Upper lobe of right lung (tissue), 1 donor: ENCODE results near the gene SDC4. TPM values are rescaled to one million over a fixed set of nuclear protein-coding genes. Genes with fewer than 3 reads are reported as not detected.

Experiments used
- ATAC-seq: fragments of 200-7000 bp; cut with Tn5 transposase; one replicate; pipeline ENCODE4 v1.9.1; 2020; ENCODE audit warnings: mild to moderate bottlenecking, moderate library complexity
- DNase-seq: peaks from one replicate; pipeline ENCODE4 v3.0.0-alpha.2; 2020
- H3K27ac ChIP-seq: fragments of 200-600 bp; one replicate; pipeline ENCODE4 v1.8.0; 2022
- H3K27me3 ChIP-seq: fragments of 200-600 bp; one replicate; pipeline ENCODE4 v1.8.0; 2022; ENCODE audit warnings: mild to moderate bottlenecking
- H3K36me3 ChIP-seq: fragments of 200-600 bp; one replicate; pipeline ENCODE4 v1.8.0; 2022
- H3K4me1 ChIP-seq: fragments of 200-600 bp; one replicate; pipeline ENCODE4 v1.8.0; 2022
- H3K4me3 ChIP-seq: fragments of 200-600 bp; one replicate; pipeline ENCODE4 v1.8.0; 2022; ENCODE audit warnings: mild to moderate bottlenecking
- H3K9me3 ChIP-seq: fragments of 200-600 bp; one replicate; pipeline ENCODE4 v1.8.0; 2022
- CTCF ChIP-seq: fragments of 200-600 bp; IDR thresholded peaks from one replicate; pipeline ENCODE4 v1.8.0; 2022; ENCODE audit warnings: antibody characterized with exemption
- intact Hi-C: fragments of 100-400 bp; cut with DNase I; formaldehyde crosslinking; loops from one replicate; pipeline ENCODE4 v1.11.0; 2022
- total RNA-seq: library from RNA; stranded (reverse); fragmentation: NEBNext Ultra II Directional; extraction: Animal tissue kit (Norgen Biotek cat#: 25700); gene quantifications from one replicate; pipeline ENCODE4 v1.2.1, GENCODE V29; 2021
- donor health status: DM: no; HTN: yes; CAD: no; lungs with severe emphysema.

Gene SDC4
- total RNA-seq, 1 donor from 2014 or later = 345 TPM

- Histone ChIP-seq H3K27ac (no peak overlapping the region), H3K36me3 (no peaks in the 10 kb centered on the region), H3K4me3 (no peak overlapping the region), H3K4me1 (peaks cover 10% of the 10 kb centered on the region), H3K9me3 (no peaks in the 10 kb centered on the region), H3K27me3 (peaks cover 3% of the 10 kb centered on the region)
- no peak for TF ChIP-seq CTCF
- DNase-seq (no peak), ATAC-seq (no peak)
- intact Hi-C loops = no loop called here
Observed at GRCh38 chr20:45288860-45289259, 59.4 kb downstream of the SDC4 start.

DNA sequence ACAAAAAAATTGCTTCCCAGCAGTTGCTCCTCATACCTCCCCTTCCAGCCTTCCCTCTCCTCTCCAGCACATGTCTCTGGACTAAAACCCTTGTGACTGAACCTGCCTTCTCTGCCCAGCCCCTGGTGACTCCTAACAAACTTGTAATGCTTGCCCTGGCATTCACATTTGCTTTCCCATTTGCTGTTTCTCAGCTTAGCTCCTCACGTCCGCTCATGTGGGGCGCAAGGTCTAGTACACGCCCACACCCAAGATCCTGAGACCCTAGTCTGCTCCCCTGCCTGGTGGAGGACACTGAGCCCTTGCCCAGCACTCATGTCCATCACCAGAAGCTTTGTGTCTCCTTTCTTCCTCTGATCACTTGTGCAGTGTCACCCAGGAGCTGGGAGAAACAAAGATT lies 59.8 kb downstream of the SDC4 start:
- H3K9me3 ChIP-seq = no peaks in the 10 kb centered on the region
- peaks cover 3% of the 10 kb centered on the region for H3K27me3 ChIP-seq
- peaks cover 10% of the 10 kb centered on the region for H3K4me1 ChIP-seq
- no peak for ATAC-seq
- intact Hi-C loops = no loop called here
- H3K4me3 ChIP-seq = no peak overlapping the region
- H3K27ac ChIP-seq = no peak overlapping the region
- H3K36me3 ChIP-seq = no peaks in the 10 kb centered on the region
- no peak for TF ChIP-seq CTCF
- DNase-seq = no peak

GRCh38 chr20:45283551-45284057 lies 64.6 kb downstream of the SDC4 start:
- DNase-seq (no peak), ATAC-seq (peak; percentile 33)
- intact Hi-C loops = no loop called here
- no peaks in the 10 kb centered on the region for H3K36me3 ChIP-seq
- H3K9me3 ChIP-seq = no peaks in the 10 kb centered on the region
- no peaks in the 10 kb centered on the region for H3K4me1 ChIP-seq
- H3K4me3 ChIP-seq = no peak overlapping the region
- no peaks in the 10 kb centered on the region for H3K27me3 ChIP-seq
- no peak for TF ChIP-seq CTCF
- H3K27ac ChIP-seq = no peak overlapping the region

- Histone ChIP-seq H3K4me3 (no peak overlapping the region), H3K36me3 (no peaks in the 10 kb centered on the region), H3K9me3 (no peaks in the 10 kb centered on the region), H3K4me1 (no peaks in the 10 kb centered on the region), H3K27ac (no peak overlapping the region), H3K27me3 (no peaks in the 10 kb centered on the region)
- intact Hi-C loops = no loop called here
- no peak for TF ChIP-seq CTCF
- DNase-seq (no peak), ATAC-seq (no peak)
Observed at GRCh38 chr20:45282700-45283550, 65.3 kb downstream of the SDC4 start.

GRCh38 chr20:45279992-45280391 lies 68.2 kb downstream of the SDC4 start:
- no peak for ATAC-seq

More at GRCh38 chr20:45279992-45280391, 68.2 kb downstream of the SDC4 start:
- no peak for DNase-seq
- Histone ChIP-seq H3K4me3 (no peak overlapping the region), H3K36me3 (no peaks in the 10 kb centered on the region), H3K27me3 (no peaks in the 10 kb centered on the region), H3K9me3 (no peaks in the 10 kb centered on the region), H3K27ac (no peak overlapping the region), H3K4me1 (no peaks in the 10 kb centered on the region)
- no peak for TF ChIP-seq CTCF
- intact Hi-C loops = no loop called here
